ENCODE results near the gene FLNB. TPM values are rescaled to one million over a fixed set of nuclear protein-coding genes. Genes with fewer than 3 reads are reported as not detected.

FLNB gene
- total RNA-seq, 1 donor from 2014 or later: 75.4 TPM

GRCh38 chr3:58034738-58035523 lies 26.7 kb downstream of the FLNB start:
- Mint-ChIP-seq H3K4me3 (ENCODE audit: unreplicated experiment) (no peak overlapping the region), H3K36me3 (ENCODE audit: unreplicated experiment) (no peaks in the 10 kb centered on the region), H3K27ac (ENCODE audit: unreplicated experiment) (no peak overlapping the region), H3K9me3 (ENCODE audit: unreplicated experiment) (no peaks in the 10 kb centered on the region), H3K27me3 (ENCODE audit: unreplicated experiment) (peaks cover 2% of the 10 kb centered on the region), H3K4me1 (ENCODE audit: low read depth, unreplicated experiment) (peaks cover 2% of the 10 kb centered on the region)
- DNase-seq: no peak
- no peak for TF ChIP-seq CTCF (IDR thresholded peaks at IDR 0.05; ENCODE audit: partially characterized antibody, unreplicated experiment)

- Mint-ChIP-seq H3K27me3 (ENCODE audit: unreplicated experiment) (peaks cover 2% of the 10 kb centered on the region), H3K4me1 (ENCODE audit: low read depth, unreplicated experiment) (no peaks in the 10 kb centered on the region), H3K4me3 (ENCODE audit: unreplicated experiment) (no peak overlapping the region), H3K36me3 (ENCODE audit: unreplicated experiment) (no peaks in the 10 kb centered on the region), H3K27ac (ENCODE audit: unreplicated experiment) (no peak overlapping the region), H3K9me3 (ENCODE audit: unreplicated experiment) (no peaks in the 10 kb centered on the region)
- no peak for TF ChIP-seq CTCF (IDR thresholded peaks at IDR 0.05; ENCODE audit: partially characterized antibody, unreplicated experiment)
- DNase-seq: no peak
These were observed 27.5 kb downstream of the FLNB start for GRCh38 chr3:58035524-58036255.

DNA sequence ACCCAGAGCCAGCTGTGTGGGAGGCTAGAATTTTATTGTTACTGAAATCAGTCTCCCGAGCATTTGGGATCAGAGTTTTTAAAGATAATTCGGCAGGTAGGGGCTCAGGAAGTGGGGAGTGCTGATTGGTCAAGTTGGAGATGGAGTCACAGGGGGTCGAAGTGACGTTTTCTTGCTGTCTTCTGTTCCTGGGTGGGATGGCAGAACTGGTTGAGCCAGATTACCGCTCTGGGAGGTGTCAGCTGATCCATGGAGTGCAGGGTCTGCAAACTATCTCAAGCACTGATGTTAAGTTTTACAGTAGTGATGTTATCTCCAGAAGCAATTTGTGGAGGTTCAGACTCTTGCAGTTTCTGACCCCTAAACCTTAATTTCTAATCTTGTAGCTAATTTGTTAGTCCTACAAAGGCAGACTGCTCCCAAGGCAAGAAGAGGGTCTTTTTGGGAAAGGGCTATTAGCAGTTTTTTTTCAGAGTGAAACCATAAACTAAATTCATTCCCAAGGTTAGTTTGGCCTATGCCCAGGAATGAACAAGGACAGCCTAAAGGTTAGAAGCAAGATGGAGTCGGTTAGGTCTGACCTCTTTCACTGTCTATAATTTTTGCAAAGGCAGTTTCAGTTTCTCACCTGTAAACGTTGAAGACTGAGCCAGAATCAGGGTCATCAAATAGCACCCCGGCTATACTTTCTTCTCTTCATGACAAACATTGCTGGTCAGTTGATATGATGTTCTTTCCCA lies 28.2 kb downstream of the FLNB start:
- H3K27me3 Mint-ChIP-seq (ENCODE audit: unreplicated experiment): peaks cover 2% of the 10 kb centered on the region
- TF ChIP-seq CTCF (IDR thresholded peaks at IDR 0.05; ENCODE audit: partially characterized antibody, unreplicated experiment): no peak

GRCh38 chr3:58037141-58037910 lies 29.1 kb downstream of the FLNB start:
- Mint-ChIP-seq H3K9me3 (ENCODE audit: unreplicated experiment) (no peaks in the 10 kb centered on the region), H3K27me3 (ENCODE audit: unreplicated experiment) (peaks cover 2% of the 10 kb centered on the region), H3K27ac (ENCODE audit: unreplicated experiment) (no peak overlapping the region), H3K36me3 (ENCODE audit: unreplicated experiment) (no peaks in the 10 kb centered on the region), H3K4me3 (ENCODE audit: unreplicated experiment) (no peak overlapping the region), H3K4me1 (ENCODE audit: low read depth, unreplicated experiment) (no peaks in the 10 kb centered on the region)
- TF ChIP-seq CTCF (IDR thresholded peaks at IDR 0.05; ENCODE audit: partially characterized antibody, unreplicated experiment): no peak
- no peak for DNase-seq

More for the DNA sequence above, 28.2 kb downstream of the FLNB start:
- Mint-ChIP-seq H3K4me3 (ENCODE audit: unreplicated experiment) (no peak overlapping the region), H3K9me3 (ENCODE audit: unreplicated experiment) (no peaks in the 10 kb centered on the region), H3K36me3 (ENCODE audit: unreplicated experiment) (no peaks in the 10 kb centered on the region), H3K4me1 (ENCODE audit: low read depth, unreplicated experiment) (no peaks in the 10 kb centered on the region), H3K27ac (ENCODE audit: unreplicated experiment) (no peak overlapping the region)
- no peak for DNase-seq
